Hematopoietic multipotent progenitor cell treated with erythropoietin and hydrocortisone succinate and interleukin-3 and kit ligand, for 8 days (in vitro differentiated cells): Measurements from ENCODE around the gene DEPDC5.

Source experiments
- DNase-seq: peaks from one replicate; pipeline ENCODE4 v3.0.0-alpha.2; 2015

DEPDC5 gene

DNA sequence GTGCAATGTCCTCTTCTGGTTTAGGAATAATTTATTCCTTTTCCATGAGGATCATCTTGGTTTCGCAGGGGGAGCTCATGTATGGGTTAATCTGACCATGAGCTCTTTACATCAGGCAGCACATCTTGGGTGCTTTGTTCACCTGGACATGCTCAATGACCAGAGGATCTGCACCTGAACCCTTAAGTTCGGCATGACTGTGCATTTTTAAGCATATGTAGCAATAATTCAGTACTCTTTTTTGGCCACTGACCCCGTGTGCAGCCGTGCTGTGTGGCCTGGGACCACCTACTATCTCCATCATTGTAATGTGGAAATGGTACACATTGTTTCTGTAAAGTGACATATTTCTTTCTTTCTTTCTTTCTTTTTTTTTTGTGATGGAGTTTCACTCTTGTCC is 62.9 kb downstream of the DEPDC5 start:
- no peak for DNase-seq

DNA sequence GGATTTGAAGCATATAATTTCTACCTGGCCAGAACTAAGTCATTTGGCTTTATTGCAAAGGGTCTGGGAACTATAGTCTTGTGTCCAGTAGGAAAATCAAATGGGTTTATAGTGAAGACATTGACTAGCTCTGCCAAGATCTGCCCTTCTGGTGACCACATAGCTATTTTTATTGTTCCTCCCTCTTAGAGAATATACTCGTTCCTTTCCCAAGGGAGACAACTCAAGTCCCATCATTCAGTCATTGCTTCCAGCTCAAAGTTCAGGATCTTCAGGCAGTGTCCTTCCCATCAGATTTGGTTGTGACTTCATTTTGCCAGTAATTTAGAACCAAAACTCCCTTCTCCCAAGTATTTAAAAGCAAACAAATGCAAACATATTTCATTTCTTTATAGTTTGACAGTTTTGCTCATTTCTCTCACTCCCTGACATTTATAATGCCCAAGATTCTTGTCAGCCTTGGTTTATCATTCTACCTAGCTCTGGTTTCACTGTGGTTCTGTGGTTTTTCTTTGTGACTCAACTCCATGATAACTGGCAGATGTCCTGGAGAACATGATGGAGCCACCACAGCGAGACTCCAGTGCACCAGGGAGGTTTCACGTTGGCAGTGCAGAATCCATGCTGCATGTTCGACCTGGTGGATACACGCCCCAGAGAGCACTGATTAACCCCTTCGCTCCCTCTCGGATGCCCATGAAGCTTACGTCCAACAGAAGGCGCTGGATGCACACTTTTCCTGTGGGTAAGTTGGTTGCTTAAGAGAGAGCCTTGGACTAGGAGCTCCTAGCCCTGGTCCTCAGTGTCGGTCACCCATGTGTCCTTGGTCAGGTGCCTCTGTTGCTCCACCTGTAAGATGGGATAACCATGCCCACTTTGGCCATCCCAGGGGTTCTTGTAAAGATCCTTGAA is 64.9 kb downstream of the DEPDC5 start:
- DNase-seq, result peak; percentile 17

DNA sequence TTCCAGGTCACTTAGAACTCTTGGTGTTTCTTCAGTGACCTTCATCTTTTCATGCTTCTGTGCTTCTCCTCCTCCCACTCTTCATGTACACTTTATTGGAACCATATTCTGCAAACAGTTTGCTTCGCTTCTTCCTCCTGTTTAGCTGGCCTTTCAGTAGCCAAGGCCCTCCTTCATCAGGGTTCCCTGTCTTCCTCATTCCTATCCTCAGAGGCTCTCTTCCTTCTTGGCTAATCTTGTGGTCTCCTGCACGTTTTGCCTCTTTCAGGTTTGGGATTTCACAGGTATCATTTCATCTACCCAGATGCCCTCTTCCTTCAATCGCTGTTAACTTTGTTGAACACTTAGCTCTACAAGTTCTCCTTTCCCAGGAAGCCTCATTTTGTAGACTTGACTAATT is 66.8 kb downstream of the DEPDC5 start:
- no peak for DNase-seq

DNA sequence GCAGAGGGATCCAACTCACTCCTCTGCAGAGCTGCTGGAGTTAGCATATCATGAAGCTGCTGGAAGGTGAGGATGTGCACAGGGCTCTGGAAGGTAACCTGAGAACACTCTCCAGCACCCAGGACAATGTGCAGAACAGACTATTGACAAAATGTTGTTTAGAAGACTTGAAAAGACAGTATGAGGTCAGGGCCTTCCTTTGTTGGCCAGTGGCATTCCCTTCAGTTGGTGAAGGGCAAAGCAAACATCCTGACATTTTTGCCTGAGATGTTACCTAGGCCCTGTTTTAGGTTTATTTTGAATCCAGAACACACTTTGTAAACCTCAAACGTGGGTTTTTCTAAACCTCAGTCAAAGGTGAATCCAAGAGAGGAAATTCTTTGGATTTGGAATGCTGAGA is 67.8 kb downstream of the DEPDC5 start:
- no peak for DNase-seq

DNA sequence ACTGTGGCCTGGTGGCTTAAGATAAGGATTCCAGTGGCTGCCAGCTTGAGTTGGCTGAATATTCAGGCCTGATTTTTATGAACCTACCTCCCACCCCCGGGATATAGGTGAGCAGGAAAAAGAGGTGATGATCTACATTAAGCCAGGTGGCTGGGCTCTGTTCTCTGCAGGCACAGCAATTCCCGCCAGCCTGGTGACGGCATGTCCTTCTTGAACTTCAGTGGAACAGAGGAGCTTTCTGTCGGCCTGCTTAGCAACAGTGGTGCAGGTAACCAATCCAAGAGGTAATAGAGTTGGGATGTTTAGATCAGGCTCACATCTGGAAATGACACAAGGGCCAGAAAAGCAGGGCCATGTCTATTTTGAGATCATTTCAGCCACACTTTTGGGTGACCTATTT is 68.7 kb downstream of the DEPDC5 start:
- peak; percentile 40 for DNase-seq

DNA sequence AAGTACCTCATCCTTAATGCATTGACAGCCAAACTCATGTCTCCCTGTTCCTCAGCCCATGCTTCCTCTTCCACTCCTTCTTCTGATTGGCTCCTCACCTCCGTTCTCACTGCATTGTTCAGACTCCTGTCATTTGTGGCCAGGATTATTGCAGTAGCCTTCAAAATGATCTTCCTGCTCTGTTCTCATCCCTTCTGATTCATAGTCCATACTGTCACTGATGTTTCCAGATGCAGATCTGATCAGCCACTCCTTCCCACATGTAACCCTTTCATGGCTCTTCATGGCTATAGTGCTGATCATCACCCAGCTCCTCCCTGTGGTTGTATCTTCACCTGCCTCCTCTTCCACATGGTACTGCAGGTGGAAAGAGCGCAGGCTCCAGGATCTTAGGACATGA is 71.7 kb downstream of the DEPDC5 start:
- DNase-seq, result no peak

DNA sequence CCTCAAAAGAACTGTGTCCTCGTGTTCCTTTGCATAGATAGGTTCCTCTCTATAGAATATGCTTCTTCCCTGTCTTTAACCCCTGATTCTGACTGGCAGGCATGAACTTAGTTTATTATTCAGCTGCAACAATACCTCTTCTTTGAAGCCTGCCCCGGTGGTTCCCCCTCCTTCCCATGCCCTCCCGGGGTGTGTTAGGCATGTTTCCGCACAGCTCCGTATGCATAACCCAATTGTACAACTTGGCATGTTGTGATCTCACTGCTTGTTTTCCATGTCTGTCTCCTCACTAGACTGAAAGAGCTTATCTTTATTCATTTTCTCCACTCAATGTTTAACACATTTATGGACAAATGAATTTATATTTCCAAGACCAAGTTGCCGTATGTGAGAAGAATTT is 72.6 kb downstream of the DEPDC5 start:
- DNase-seq, result no peak

DNA sequence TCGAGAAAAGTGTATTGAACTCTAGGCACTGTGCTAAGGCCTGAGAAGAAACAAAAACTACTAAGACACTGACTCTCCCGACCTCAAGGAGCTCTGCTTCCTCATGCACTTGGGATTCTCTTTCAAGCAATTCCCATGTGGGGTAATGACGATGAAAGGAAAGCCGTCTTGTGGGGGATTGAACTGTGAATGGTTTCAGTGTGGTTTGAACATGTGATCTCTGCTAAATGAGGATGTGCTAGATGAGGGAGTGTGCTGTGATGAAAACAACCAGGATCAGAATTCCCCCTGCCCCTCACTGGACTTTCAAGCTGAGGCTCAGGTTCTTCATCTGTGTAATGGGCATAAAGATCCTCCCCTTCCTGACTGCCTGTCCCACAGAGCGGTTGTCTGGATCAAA is 74.9 kb downstream of the DEPDC5 start:
- DNase-seq, result no peak

DNA sequence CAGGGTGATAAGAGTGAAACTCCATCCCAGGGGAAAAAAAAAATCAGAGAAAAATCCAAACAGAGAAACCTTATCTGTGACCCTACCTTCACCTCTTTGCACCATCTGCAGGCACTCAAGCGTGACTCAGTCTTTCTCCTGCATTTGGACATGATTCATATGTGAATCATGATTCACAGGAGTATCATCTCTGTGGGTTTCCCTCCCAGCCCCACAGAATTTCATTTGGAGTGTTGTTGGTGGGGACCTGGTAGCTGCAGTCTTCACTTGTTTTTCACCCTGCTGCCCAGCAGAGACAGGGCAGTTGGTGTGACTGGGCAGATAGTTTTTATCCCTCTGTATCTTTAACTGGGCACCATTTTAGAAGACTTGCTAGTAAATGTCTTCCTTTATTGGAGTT is 75.7 kb downstream of the DEPDC5 start:
- no peak for DNase-seq

DNA sequence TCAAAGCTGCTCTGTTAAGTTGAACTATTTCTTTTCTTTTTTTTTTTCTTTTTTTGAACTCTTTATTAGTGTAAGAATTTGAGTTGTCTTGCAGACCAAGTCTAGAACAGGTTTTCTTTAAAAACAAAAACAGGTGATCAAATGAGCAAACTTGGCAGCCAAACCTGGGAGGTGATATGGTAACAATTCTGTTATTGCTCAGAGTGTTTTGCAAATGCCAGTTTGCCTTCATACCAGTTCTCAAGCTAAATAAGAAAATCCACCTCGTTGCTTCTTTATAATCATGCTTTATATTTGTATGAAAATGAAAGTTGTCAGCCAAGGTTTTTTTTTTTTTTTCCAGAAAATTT is 76.9 kb downstream of the DEPDC5 start:
- no peak for DNase-seq

DNA sequence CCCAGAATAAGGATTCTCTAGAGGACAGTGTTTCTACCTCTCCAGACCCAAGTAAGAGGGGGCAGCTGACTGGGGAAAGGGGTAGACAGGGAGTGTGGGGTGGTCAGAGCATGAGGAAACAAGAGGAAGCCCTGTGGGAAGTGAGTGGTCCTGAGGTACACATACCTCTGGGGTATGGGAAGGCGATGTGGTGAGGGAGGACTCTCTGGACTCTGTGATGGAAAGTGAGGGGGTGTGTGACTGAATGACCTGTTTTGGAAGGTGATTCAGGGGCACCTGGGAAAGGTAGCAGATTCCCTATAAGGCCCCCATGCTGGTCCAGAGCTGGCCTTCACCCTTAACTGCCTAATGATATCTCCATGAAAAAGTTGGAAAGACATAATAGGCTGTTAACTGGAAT is 80.1 kb downstream of the DEPDC5 start:
- no peak for DNase-seq

DNA sequence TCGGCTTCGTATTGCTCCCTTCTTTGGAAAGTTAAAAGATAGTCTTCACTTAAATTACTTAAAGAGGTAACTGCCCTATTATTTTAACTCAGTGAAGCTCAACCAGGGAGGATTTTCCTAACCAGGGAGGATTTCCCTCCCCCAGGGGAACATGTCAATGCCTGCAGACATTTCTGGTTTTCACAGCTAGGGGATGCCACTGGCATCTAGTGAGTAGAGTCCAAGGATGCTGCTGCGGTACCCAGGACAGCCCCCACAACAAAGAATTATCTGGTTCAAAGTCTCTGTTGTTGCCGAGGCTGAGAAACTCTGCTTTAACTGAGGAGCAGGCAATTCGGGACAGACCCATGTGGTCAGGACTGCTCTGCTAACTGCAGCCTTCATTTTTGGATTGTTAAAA is 82.2 kb downstream of the DEPDC5 start:
- DNase-seq, result no peak

DNA sequence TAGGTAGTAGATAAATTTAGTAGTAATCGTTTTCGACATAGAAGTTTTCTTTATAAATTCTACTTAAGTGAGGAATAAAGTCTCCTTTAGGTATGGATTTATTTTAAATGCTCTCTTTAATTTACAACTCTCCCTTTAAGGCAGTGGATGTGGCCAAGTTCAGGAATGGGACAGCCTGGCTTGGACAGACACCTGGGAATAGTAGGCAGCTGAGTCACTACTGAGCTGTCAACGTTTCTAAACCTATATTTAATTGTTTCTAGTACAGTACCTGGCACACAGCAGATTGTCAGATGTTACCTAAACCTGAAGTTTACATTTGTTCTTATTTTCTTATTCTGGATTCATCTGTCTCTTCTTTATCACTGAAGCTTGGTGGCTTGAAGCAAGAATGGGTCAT is 85.1 kb downstream of the DEPDC5 start:
- DNase-seq, result no peak

DNA sequence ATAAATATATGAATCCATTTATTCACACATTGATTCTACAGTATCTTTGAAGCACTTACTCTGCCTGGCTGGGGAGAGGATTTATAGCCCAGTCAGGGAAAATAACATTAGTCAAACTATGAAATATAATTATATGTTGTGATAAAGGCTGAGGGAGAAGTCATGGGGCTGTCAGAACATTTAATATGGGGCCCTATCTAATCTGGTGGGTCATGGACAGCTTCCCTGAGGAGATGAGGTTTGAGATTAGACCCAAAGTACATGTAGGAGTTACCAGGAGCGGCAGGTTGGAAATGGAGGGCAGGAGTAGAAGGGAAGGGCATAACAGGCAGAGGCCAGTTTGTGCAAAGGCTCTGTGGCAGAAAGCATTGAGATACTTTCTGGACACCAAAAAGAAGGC is 86.2 kb downstream of the DEPDC5 start:
- no peak for DNase-seq

DNA sequence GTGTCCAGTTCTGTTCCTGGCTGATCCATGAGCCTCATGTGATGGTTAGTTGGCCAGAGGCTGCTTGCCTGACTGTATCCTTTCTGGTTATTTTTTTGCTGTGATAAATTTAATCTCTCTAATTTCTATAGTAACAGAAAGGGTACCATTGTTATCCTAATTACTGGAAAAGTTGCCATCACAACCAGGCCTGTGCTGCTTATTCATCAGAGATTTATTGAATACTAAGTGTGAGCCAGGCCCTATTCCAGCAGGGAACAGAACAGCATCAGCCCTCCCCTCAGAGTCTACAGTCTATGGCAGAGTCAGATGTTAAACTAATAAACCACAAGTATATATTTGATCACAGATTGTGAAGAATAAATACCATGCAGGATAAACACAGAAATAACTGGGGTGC is 86.8 kb downstream of the DEPDC5 start:
- no peak for DNase-seq

DNA sequence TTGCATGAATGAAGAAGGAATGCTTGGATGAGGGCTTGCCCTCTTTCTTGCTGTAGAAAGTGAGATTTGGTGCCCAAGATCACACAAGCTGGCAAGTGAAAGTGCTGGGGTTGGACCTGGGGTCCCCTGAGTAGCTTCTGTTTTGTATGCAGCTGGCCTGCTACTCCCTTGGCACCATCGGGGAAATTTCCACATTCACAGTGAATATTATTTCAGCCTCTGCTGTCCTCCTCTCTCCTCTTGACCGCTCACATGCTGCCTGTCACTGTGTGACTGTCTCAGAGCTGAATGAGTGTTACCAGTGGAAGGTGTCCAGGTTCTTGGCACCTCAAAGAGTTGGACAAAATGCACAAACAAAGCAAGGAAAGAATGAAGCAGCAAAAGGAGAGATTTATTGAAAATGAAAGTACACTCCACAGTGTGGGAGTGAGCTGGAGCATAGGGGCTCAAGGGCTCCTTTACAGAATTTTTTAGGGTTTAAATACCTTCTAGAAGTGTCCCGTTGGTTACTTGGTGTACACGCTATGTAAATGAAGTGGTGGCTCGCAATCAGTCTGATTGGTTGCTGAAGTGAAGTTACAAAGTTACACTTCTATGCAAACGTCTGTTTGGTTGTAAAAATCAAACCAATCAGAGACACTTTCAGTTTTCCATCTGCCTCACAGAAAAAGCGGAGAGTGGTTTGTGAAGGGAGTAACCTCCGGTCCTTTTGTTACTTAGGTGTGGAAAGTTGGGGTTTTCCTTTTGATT is 87.4 kb downstream of the DEPDC5 start:
- no peak for DNase-seq

DNA sequence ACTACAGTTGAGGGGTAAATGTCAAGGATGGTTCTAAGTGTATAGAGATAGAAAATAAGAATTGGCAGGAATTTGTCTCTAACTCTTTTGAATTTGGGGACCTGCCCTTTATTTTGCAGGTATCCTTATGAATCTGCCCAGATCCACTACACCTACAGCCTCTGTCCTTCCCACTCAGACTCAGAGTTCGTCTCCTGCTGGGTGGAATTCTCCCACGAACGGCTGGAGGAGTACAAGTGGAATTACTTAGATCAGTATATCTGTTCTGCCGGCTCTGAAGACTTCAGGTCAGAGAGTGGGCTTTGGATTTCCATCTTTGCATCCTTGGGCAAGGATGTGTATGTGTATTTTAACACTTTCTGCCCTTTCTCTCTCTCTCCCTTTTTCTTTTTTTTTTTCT is 89.7 kb downstream of the DEPDC5 start:
- DNase-seq, result no peak

DNA sequence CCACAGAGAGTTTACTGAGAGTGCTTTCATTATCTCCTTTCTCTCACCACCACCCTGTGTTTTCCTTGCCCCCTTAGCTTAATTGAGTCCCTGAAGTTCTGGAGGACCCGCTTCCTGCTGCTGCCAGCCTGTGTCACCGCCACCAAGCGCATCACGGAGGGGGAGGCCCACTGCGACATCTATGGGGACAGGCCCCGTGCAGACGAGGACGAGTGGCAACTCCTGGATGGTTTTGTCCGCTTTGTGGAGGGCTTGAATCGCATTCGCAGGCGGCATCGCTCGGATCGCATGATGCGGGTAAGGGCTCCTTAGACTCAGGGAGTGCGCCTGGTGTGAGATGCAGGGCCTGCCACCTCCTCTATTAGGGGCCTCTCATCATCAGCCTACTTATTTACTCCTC is 91.1 kb downstream of the DEPDC5 start:
- DNase-seq, result no peak

DNA sequence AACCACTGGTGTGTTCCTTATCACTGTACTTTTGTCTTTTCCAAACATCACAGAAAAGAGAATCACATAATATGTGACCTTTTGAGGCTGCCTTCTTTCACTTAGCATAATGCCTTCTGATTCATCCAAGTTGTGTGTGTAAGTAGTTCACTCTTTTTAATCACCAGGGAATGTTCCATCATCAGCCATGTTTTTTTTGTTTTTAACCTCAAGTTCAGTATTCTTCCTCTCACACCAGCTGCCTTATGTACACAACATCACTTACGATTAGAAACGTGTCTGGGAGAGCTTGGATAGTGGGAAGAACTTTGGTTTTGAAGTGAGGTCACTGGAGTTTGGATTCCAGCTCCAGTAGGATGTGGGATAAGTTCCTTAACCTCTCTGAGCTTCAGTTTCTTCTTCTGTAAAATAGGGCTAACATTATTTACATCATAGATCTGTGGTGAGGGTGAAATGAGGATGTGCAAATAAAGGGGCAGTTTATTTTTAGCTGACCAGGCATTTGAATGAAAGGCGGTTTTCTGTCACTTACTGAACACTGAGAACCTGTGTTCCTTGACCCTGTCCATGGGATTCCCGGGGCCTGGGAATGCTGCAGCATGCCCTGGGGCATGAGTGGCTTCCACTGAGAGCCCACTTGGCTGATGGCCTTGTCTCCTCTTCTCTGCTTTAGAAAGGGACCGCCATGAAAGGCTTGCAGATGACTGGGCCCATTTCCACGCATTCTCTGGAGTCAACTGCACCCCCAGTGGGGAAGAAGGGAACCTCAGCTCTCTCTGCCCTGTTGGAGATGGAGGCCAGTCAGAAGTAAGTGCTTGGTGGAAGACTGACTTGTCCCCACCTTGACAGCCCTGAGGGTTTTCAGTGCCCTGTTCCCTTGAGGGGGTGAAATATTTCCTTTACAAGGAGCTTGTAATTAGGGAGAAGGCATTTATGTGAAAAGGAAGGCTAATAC is 92.6 kb downstream of the DEPDC5 start:
- DNase-seq, result peak; percentile 26

DNA sequence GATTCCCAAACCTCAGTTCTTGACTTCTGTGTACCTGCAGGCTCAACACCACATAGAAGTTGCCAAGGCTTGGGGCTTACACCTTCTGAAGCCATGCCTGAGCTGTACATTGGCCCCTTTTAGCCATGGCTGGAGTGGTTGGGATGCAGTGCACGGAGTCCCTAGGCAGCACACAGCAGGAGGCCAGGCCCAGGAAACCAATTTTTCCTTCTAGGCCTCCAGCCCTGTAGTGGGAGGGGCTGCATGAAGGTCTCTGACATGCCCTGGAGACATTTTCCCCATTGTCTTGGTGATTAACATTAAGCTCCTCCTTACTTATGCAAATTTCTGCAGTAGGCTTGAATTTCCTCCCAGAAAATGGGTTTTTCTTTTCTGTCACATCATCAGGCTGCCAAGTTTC is 94.6 kb downstream of the DEPDC5 start:
- DNase-seq, result no peak

DNA sequence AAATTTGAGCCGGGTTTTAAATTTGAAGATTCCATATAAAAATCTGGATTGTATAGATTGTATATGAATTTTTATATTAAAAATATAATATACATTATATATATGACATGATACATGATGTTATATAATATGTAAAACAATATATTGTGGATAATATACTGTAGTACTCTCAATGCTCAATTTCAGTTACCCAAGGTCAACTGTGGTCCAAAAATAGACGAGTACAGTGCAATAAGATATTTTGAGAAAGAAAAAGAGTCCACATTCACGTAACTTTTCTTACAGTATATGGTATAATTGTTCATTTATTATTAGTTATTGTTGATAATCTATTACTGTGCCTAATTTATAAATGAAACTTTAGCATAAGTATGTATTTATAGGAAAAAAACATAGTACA is 96.3 kb downstream of the DEPDC5 start:
- no peak for DNase-seq

DNA sequence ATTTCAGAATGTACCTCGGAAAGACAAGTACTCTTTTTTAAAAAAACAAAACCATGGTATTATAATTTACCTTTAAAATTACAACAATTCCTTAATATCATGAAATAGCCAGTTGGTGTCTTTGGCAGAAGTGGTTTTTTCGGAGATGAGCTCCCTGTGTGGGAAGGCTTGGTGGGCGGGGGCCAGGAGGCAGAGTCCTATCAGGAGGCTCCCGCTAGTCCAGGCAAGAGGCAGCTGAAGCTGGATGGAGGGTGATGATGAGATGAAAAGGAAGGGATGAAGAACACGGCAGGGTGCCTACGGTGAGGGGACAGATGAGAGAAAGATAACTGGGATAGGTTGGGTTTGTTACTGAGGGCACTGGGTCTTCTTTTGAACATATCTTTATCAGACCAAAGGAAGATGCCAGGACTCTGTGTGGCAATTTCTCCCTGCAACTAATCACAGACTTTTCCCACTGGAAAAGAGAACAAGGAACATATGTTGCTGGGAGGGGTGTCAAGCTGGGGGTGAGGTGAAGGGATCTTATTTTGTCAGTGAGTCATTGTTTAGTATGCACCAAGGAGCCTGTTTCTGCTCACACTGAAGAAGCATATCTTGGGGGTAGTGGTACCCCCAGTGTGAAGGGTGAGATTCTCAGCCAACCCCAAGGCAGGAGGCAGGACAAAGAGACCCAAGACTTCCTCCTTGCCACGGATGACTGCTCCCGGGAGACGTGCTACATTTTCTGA is 99.0 kb downstream of the DEPDC5 start:
- no peak for DNase-seq
